ENCODE data around the gene TAF4B. TPM values are rescaled to one million over a fixed set of nuclear protein-coding genes. Genes with fewer than 3 reads are reported as not detected.

TAF4B gene
- total and polyA plus RNA-seq, 2 of the 8 experiments (the other 6 are each of a cell fraction or from before 2014, with no cell fraction given) = 9.3 to 19.8 TPM

GRCh38 chr18:26279428-26279827 lies 53.2 kb downstream of the TAF4B start:
- 100% methylated on average over 1 of the region's 1 CpG; no CpG with 5 or more reads in 1 of the 2 experiments for WGBS, 2 experiments (ENCODE audit: extremely low coverage in 1 of 2, insufficient coverage in 1 of 2, insufficient read length in 1 of 2, insufficient replicate concordance in 2 of 2, low coverage in 1 of 2, low lambda C conversion rate in 2 of 2, missing lambda C conversion rate in 1 of 2)
- no peak overlapping the region for H2BK12ac ChIP-seq (ENCODE audit: low read depth, low read length)

More at GRCh38 chr18:26279428-26279827, 53.2 kb downstream of the TAF4B start:
- Histone ChIP-seq H4K5ac (ENCODE audit: insufficient read length, low read depth, low read length) (no peak overlapping the region), H3K23ac (ENCODE audit: insufficient read length) (no peak overlapping the region), H3K9ac (replicated peaks in 1 of 4; ENCODE audit: extremely low read depth in 1 of 4, low read depth in 3 of 4, low read length in 3 of 4) (no peak overlapping the region), H2AK5ac (ENCODE audit: low read depth, low read length) (no peak overlapping the region), H4K8ac (ENCODE audit: extremely low read depth, insufficient read depth, low read length) (no peak overlapping the region), H3K14ac (ENCODE audit: insufficient read length) (no peak overlapping the region), H3K36me3 (ENCODE audit: control insufficient read depth in 2 of 4, insufficient read depth in 4 of 4, low read length in 3 of 4) (peaks cover 0 to 16% (median 12%) of the 10 kb centered on the region in 4 experiments; a peak in 5 of 8 replicates), H3K4ac (replicated peaks; ENCODE audit: insufficient read length, low read depth, low read length) (no peak overlapping the region), H3K4me2 (ENCODE audit: insufficient read depth in 1 of 2, low read depth in 2 of 2, low read length in 2 of 2) (no peak overlapping the region), H2BK5ac (ENCODE audit: low read depth, low read length) (no peak overlapping the region), H3K18ac (ENCODE audit: extremely low read depth, low read length) (no peak overlapping the region), H3K79me2 (ENCODE audit: control insufficient read depth in 1 of 2, insufficient read depth in 2 of 2, low read length in 2 of 2) (no peaks in the 10 kb centered on the region), H3K27me3 (replicated peaks in 1 of 4; ENCODE audit: control insufficient read depth in 3 of 4, extremely low read depth in 1 of 4, insufficient read depth in 3 of 4, low read length in 3 of 4) (no peaks in the 10 kb centered on the region), H3K56ac (replicated peaks; ENCODE audit: insufficient read length, low read depth, low read length) (no peak overlapping the region), H4K20me1 (replicated peaks in 1 of 2; ENCODE audit: control insufficient read depth in 1 of 2, insufficient read depth in 2 of 2, low read length in 2 of 2) (no peaks in the 10 kb centered on the region), H2BK20ac (ENCODE audit: low read length) (no peak overlapping the region), H3K27ac (ENCODE audit: low read depth, low read length) (no peak overlapping the region), H2BK15ac (ENCODE audit: low read length) (no peak overlapping the region), H2BK120ac (replicated peaks; ENCODE audit: low read depth, low read length) (no peak overlapping the region), H3K4me3 (ENCODE audit: extremely low read depth in 1 of 4, insufficient read depth in 2 of 4, low read depth in 3 of 4, low read length in 4 of 4) (no peak overlapping the region), H4K91ac (replicated peaks; ENCODE audit: insufficient read length, low read length) (no peak overlapping the region), H2AFZ (ENCODE audit: low read length) (no peak overlapping the region), H3K23me2 (ENCODE audit: low read depth, low read length) (no peaks in the 10 kb centered on the region), H3K4me1 (replicated peaks in 1 of 4; ENCODE audit: control insufficient read depth in 3 of 4, insufficient read depth in 4 of 4, low read length in 3 of 4) (no peaks in the 10 kb centered on the region), H3K9me3 (ENCODE audit: insufficient read depth in 2 of 2, low read depth in 1 of 2, low read length in 1 of 2) (no peaks in the 10 kb centered on the region), H3K79me1 (ENCODE audit: low read depth, low read length) (no peaks in the 10 kb centered on the region)
- POLR2A ChIA-PET (ENCODE audit: partially characterized antibody) = no interaction called here
- no peak for DNase-seq (ENCODE audit: low read depth in 1 of 2, low spot score in 2 of 2)
- TF ChIP-seq RFX5 (IDR thresholded peaks at IDR 0.05; ENCODE audit: borderline replicate concordance, low read depth, low read length) = no peak
- TF ChIP-seq MAFK (IDR thresholded peaks at IDR 0.05; ENCODE audit: low read depth, low read length) = no peak
- TF ChIP-seq EZH2 (IDR thresholded peaks at IDR 0.05; ENCODE audit: low read depth, low read length, severe bottlenecking) = no peak
- TF ChIP-seq SAP30 (IDR thresholded peaks at IDR 0.05; ENCODE audit: insufficient read depth, insufficient replicate concordance, low read length) = no peak
- no peak for TF ChIP-seq JUND (IDR thresholded peaks at IDR 0.05; ENCODE audit: low read length)
- TF ChIP-seq SP2 (IDR thresholded peaks at IDR 0.05; ENCODE audit: low read length) = no peak
- TF ChIP-seq EGR1 (IDR thresholded peaks at IDR 0.05; ENCODE audit: borderline replicate concordance, low read depth, low read length) = no peak
- TF ChIP-seq SP1 (IDR thresholded peaks at IDR 0.05; ENCODE audit: low read depth, low read length) = no peak
- CTCF ChIA-PET (ENCODE audit: partially characterized antibody) = no interaction called here
- FAIRE-seq = no peak
